K562 (cell line): Measurements from ENCODE around the gene CFAP141. TPM values are rescaled to one million over a fixed set of nuclear protein-coding genes. Genes with fewer than 3 reads are reported as not detected.
A peak's percentile ranks its signal among the peaks of the same experiment; 100 is the strongest.

Experiments used
- ATAC-seq: fragments of 200-7000 bp; cut with Tn5 transposase; 3 replicates; pipeline ENCODE4 v1.9.1; 2020; ENCODE audit warnings: moderate library complexity
- BruUV-seq: library from RNA; stranded (reverse); fragments of 400-500 nt; replicated peaks from 2 replicates; lab custom pipeline; 2021; lab: Mats Ljungman, UMichigan
- CTCF ChIA-PET: fragments of 300-600 bp; formaldehyde crosslinking; extraction: SDS; loops from one replicate; lab custom pipeline; 2021; ENCODE audit warnings: low intra/inter-chr PET ratio; lab: Yijun Ruan, JAX
- POLR2A ChIA-PET: fragments of 300-600, 350-650 bp; sonication (Branson Sonifier 250); formaldehyde crosslinking; extraction: SDS; loops from one replicate; lab custom pipeline; 2021; ENCODE audit warnings: antibody characterized with exemption, inconsistent platforms; lab: Yijun Ruan, JAX
- DNase-seq, 4 experiments: peaks; one replicate each; pipeline versions ENCODE4 v3.0.0 to v3.0.0-alpha.2; 2011 to 2018; ENCODE audit warnings: low spot score in 3 of 4, mixed read lengths in 3 of 4; ENCODE audit errors: extremely low read depth in 1 of 4
- FAIRE-seq: peaks from 2 replicates; lab custom pipeline; 2011; peaks lifted over from hg19 to GRCh38; lab: Jason Lieb, UNC
- H2AFZ ChIP-seq: 2 replicates; pipeline ENCODE4 v1.6.0; 2011; ENCODE audit warnings: low read depth, low read length, control low read depth, inconsistent platforms
- H3K27ac ChIP-seq: fragments of 200-600 bp; 3 replicates; pipeline ENCODE4 v1.8.0; 2011; ENCODE audit warnings: low read depth, mild to moderate bottlenecking, control low read depth, inconsistent platforms, low read length, moderate library complexity, mixed read lengths; ENCODE audit errors: extremely low read depth
- H3K27me3 ChIP-seq, 2 experiments: fragments of 300-600 bp in 1 of 2; 2 replicates in 1 of 2; 3 replicates in 1 of 2; pipeline versions ENCODE4 v1.6.0 to v1.8.0; 2011; ENCODE audit warnings: inconsistent platforms in 2 of 2, low read length in 2 of 2, mild to moderate bottlenecking in 1 of 2, mixed read lengths in 1 of 2, moderate library complexity in 1 of 2; ENCODE audit not compliant: control insufficient read depth in 2 of 2, insufficient read depth in 2 of 2
- H3K36me3 ChIP-seq: fragments of 300-600 bp; 3 replicates; pipeline ENCODE4 v1.8.0; 2011; ENCODE audit warnings: mild to moderate bottlenecking, low read length, inconsistent platforms; ENCODE audit not compliant: control insufficient read depth, insufficient read depth
- H3K4me1 ChIP-seq, 2 experiments: fragments of 200-600 bp in 1 of 2; replicated peaks in 1 of 2; 2 replicates in 1 of 2; 3 replicates in 1 of 2; pipeline versions ENCODE4 v1.5.1 to v1.8.0; 2011; ENCODE audit warnings: inconsistent platforms in 2 of 2, low read length in 2 of 2, mild to moderate bottlenecking in 1 of 2, mixed read lengths in 1 of 2, moderate library complexity in 1 of 2; ENCODE audit not compliant: control insufficient read depth in 2 of 2, insufficient read depth in 2 of 2
- H3K4me2 ChIP-seq: 2 replicates; pipeline ENCODE4 v1.6.1; 2011; ENCODE audit warnings: low read length, control low read depth, inconsistent platforms, mixed read lengths; ENCODE audit not compliant: insufficient read depth
- H3K4me3 ChIP-seq: fragments of 200-600 bp; sonication (generic), shearing (Covaris generic); 2 replicates; pipeline ENCODE4 v1.5.1; 2016; ENCODE audit warnings: control low read depth, inconsistent platforms
- H3K79me2 ChIP-seq: fragments of 200-600 bp; 3 replicates; pipeline ENCODE4 v1.8.0; 2011; ENCODE audit warnings: low read length, inconsistent platforms; ENCODE audit not compliant: control insufficient read depth, insufficient read depth
- H3K9ac ChIP-seq, 2 experiments: 2 replicates each; pipeline versions ENCODE4 v1.6.0 to v1.6.1; 2011; ENCODE audit warnings: low read depth in 2 of 2, low read length in 2 of 2, control low read depth in 1 of 2, inconsistent platforms in 1 of 2, mild to moderate bottlenecking in 1 of 2, mixed read lengths in 1 of 2; ENCODE audit not compliant: insufficient read depth in 1 of 2
- H3K9me1 ChIP-seq: one replicate; pipeline ENCODE4 v1.6.0; 2011; ENCODE audit warnings: inconsistent platforms, mild to moderate bottlenecking, low read length, moderate library complexity; ENCODE audit not compliant: control insufficient read depth, insufficient read depth
- H3K9me3 ChIP-seq: replicated peaks from 2 replicates; pipeline ENCODE4 v1.5.1; 2011; ENCODE audit warnings: low read depth, low read length, inconsistent platforms; ENCODE audit not compliant: control insufficient read depth, insufficient read depth
- H4K20me1 ChIP-seq: replicated peaks from 2 replicates; pipeline ENCODE4 v1.6.1; 2011; ENCODE audit warnings: low read length, inconsistent platforms, mixed read lengths; ENCODE audit not compliant: control insufficient read depth, insufficient read depth
- ARHGAP35 ChIP-seq: fragments of 450-650 bp; IDR thresholded peaks from 2 replicates; pipeline ENCODE4 v1.6.1; 2018; ENCODE audit not compliant: partially characterized antibody
- DPF2 ChIP-seq: fragments of 450-650 bp; IDR thresholded peaks from 2 replicates; pipeline ENCODE4 v1.6.1; 2016
- PHF21A ChIP-seq: fragments of 450-650 bp; IDR thresholded peaks from 2 replicates; pipeline ENCODE4 v1.6.1; 2017; ENCODE audit warnings: low read depth, borderline replicate concordance
- RFX7 ChIP-seq: fragments of 250-450 bp; sonication (Bioruptor Pico); IDR thresholded peaks from 2 replicates; pipeline ENCODE4 v1.5.1; 2021; ENCODE audit warnings: mild to moderate bottlenecking
- SRF ChIP-seq, 2 experiments: fragments of 250-450, 450-650 bp in 1 of 2; sonication (Bioruptor Pico) in 1 of 2; sonication (generic) in 1 of 2; formaldehyde crosslinking; IDR thresholded peaks; 2 replicates each; pipeline versions ENCODE4 v1.5.0 to v1.5.1; 2020 to 2022; ENCODE audit warnings: mild to moderate bottlenecking in 1 of 2, missing genetic modification reagents in 1 of 2
- WGBS: fragments of 100-300 bp; shearing (Covaris generic); methylation state at CpG from one replicate; pipeline ENCODE4 v1.1.6; 2016; ENCODE audit warnings: low coverage, mixed read lengths; ENCODE audit not compliant: insufficient coverage; ENCODE audit errors: missing lambda C conversion rate; 5-methylcytosine and 5-hydroxymethylcytosine counted together
- in situ Hi-C: fragments of 300-500 bp; cut with MboI; formaldehyde crosslinking; loops from 4 replicates; pipeline ENCODE4 v1.15.0; 2018; ENCODE audit warnings: inconsistent platforms, mixed read lengths
- intact Hi-C: fragments of 100-400 bp; cut with micrococcal nuclease; formaldehyde crosslinking; loops from 2 replicates; pipeline ENCODE4 v1.14.2; 2022
- polyA plus RNA-seq, 8 experiments: library from polyadenylated mRNA; depleted of rRNA in 4 of 8; stranded (reverse) in 5 of 8; unstranded in 3 of 8; fragments of >200 nt; fragmentation: Nextera tagmentation in 2 of 8; fragmentation: Illumina TruSeq in 1 of 8; extraction: Ambion mirVana in 2 of 8; extraction: Trizol in 1 of 8; gene quantifications; 2 replicates each; pipeline versions ENCODE4 v1.2.1 to v1.2.3, GENCODE V29; 2011 to 2014; ENCODE audit warnings: inconsistent platforms in 1 of 8, missing spikeins in 1 of 8
- total RNA-seq, 7 experiments: library from RNA; depleted of rRNA in 6 of 7; stranded (reverse); fragments of >200 nt in 6 of 7; fragmentation: Illumina TruSeq in 2 of 7; extraction: Trizol in 2 of 7; gene quantifications; 2 replicates each; pipeline versions ENCODE4 v1.2.1 to v1.2.3, GENCODE V29; 2011 to 2021; ENCODE audit warnings: low replicate concordance in 1 of 7

Gene CFAP141
- total and polyA plus RNA-seq, 9 of the 15 experiments (the other 6 are each of a cell fraction or from before 2014, with no cell fraction given) = not detected

DNA sequence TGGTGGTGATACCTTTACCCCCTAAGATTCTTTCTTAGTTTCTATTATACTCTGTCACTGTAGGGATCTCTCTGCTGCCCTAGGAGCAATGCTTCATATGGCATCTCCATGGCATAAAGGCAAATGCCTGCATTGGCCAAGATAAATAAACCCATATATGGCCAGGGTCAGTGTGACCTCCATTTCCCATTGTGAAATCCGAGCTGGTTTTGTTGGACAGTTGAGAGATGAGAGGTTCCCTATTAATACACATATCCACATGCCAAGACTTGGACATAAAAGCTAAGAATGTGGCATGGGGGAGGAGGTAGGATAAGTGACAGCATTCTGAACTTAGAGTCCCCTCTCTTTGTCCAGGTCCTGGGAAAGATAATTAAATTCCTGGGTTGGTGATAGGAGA, 15.6 kb downstream of the CFAP141 start:
- H3K36me3 ChIP-seq = no peaks in the 10 kb centered on the region
- no peak for FAIRE-seq
- no peaks in the 10 kb centered on the region for H3K79me2 ChIP-seq
- 18% methylated on average over 1 of the region's 1 CpG for WGBS
- no peaks in the 10 kb centered on the region for H3K27me3 ChIP-seq
- H2AFZ ChIP-seq = no peak overlapping the region
- H3K4me1 ChIP-seq = peaks cover 4 to 36% of the 10 kb centered on the region in 2 experiments; a peak in 3 of 5 replicates
- DNase-seq = no peak
- in situ Hi-C loops (loop anchor here (5.0 kb wide), 2 partner anchors 57 to 147 kb away; no protein-coding TSS in a partner anchor), intact Hi-C loops (loop anchor here (10.0 kb wide), 1 partner anchor 274 kb away; no protein-coding TSS in a partner anchor)
- no peaks in the 10 kb centered on the region for H3K9me1 ChIP-seq
- no peak overlapping the region for H3K27ac ChIP-seq
- H3K4me2 ChIP-seq = no peak overlapping the region
- TF ChIP-seq SRF (CRISPR knock-in tag; IDR thresholded peaks at IDR 0.05) (peak in 1 of 2 experiments; percentile 50; a peak in 1 of 4 replicates), RFX7 (CRISPR knock-in tag) (no peak), DPF2 (no peak), ARHGAP35 (no peak), PHF21A (no peak)
- ChIA-PET POLR2A (interaction anchor here (0.6 to 1.0 kb wide), 2 partner anchors 9 to 569 kb away, joined by 4 to 6 read pairs; no protein-coding TSS in a partner anchor), CTCF (no interaction called here)
- H3K4me3 ChIP-seq = no peak overlapping the region
- H3K9me3 ChIP-seq = no peaks in the 10 kb centered on the region
- no peak for ATAC-seq
- no peaks in the 10 kb centered on the region for H4K20me1 ChIP-seq
- no peak overlapping the region for H3K9ac ChIP-seq
- no TSS peak for BruUV-seq
